DND-41 (cell line): ENCODE results near the gene S100Z.

Experiments used
- EZH2 ChIP-seq: IDR thresholded peaks from 3 replicates; pipeline ENCODE4 v1.6.1; 2012; ENCODE audit warnings: borderline replicate concordance, low read depth, mild to moderate bottlenecking, moderate library complexity, low read length, inconsistent platforms; ENCODE audit not compliant: severe bottlenecking
- TF ChIP-seq, protein P1 (sequence below): IDR thresholded peaks from 2 replicates; pipeline ENCODE4 v1.5.1; 2012; ENCODE audit warnings: borderline replicate concordance, low read length, moderate library complexity, mild to moderate bottlenecking; ENCODE audit not compliant: poor library complexity, severe bottlenecking; ENCODE audit errors: extremely low read depth

DNA sequence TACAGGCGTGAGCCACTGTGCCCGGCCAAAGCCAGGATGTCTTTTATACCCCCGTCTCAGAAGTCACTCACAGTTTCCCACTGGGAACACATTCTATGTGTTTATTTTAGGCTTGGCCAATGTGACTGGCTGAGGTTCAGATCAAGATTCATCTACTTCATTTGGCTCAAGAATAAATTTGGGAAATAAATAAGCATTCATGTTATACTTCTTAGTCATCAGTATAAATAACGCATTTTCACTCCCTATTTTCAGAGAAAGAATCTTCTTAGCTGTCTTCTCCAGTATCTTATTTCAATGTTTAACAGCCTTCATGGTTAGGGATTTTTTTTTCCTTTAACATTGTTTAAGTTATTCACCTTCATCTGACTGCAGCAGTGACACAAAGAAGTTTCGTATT lies 11.8 kb downstream of the S100Z start:
- TF ChIP-seq, protein P1, sequence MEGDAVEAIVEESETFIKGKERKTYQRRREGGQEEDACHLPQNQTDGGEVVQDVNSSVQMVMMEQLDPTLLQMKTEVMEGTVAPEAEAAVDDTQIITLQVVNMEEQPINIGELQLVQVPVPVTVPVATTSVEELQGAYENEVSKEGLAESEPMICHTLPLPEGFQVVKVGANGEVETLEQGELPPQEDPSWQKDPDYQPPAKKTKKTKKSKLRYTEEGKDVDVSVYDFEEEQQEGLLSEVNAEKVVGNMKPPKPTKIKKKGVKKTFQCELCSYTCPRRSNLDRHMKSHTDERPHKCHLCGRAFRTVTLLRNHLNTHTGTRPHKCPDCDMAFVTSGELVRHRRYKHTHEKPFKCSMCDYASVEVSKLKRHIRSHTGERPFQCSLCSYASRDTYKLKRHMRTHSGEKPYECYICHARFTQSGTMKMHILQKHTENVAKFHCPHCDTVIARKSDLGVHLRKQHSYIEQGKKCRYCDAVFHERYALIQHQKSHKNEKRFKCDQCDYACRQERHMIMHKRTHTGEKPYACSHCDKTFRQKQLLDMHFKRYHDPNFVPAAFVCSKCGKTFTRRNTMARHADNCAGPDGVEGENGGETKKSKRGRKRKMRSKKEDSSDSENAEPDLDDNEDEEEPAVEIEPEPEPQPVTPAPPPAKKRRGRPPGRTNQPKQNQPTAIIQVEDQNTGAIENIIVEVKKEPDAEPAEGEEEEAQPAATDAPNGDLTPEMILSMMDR: no peak
- TF ChIP-seq EZH2: no peak
